ENCODE measurements around the gene GAB2.
"Not testable (repeated sequence)": the region's sequence is repeated elsewhere in the genome, so short reads cannot be mapped to it uniquely, and the experiment has no call there.

The GAB2 gene

GRCh38 chr11:78195917-78196560 is 221.6 kb downstream of the GAB2 start:
- no peak for DNase-seq

- no peak for DNase-seq
Measured at GRCh38 chr11:78194490-78194889, 223.1 kb downstream of the GAB2 start.

- no peak for DNase-seq
Measured at GRCh38 chr11:78193806-78194205, 223.8 kb downstream of the GAB2 start.

- peak; percentile 35 for DNase-seq
Measured at GRCh38 chr11:78192911-78193351, 224.7 kb downstream of the GAB2 start.

GRCh38 chr11:78192223-78192719 is 225.3 kb downstream of the GAB2 start:
- no peak for DNase-seq

- DNase-seq: no peak
Measured at GRCh38 chr11:78190871-78191538, 226.6 kb downstream of the GAB2 start.

GRCh38 chr11:78190374-78190773 is 227.2 kb downstream of the GAB2 start:
- no peak for DNase-seq

GRCh38 chr11:78189851-78190250 is 227.8 kb downstream of the GAB2 start:
- DNase-seq: no peak

- DNase-seq: no peak
Measured at GRCh38 chr11:78189174-78189724, 228.4 kb downstream of the GAB2 start.

GRCh38 chr11:78188286-78189173 is 229.1 kb downstream of the GAB2 start, which contains the start of the genes KCTD21 and USP35:
TSS of gene KCTD21 (minus strand) at chr11:78188626. CDS start at chr11:78174554, 14,072 bp downstream.
TSS of gene USP35 (plus strand) at chr11:78188919. CDS start at chr11:78196246, 7,327 bp downstream.
- DNase-seq: peak; percentile 96

- DNase-seq: peak; percentile 87
Measured at GRCh38 chr11:78187366-78188285, 230.0 kb downstream of the GAB2 start.

- no peak for DNase-seq
Measured at GRCh38 chr11:78181185-78181584, 236.4 kb downstream of the GAB2 start.

GRCh38 chr11:78180751-78181150 is 236.9 kb downstream of the GAB2 start:
- no peak for DNase-seq

- no peak for DNase-seq
Measured at GRCh38 chr11:78179459-78180071, 238.1 kb downstream of the GAB2 start.

GRCh38 chr11:78177216-78177615 is 240.4 kb downstream of the GAB2 start:
- DNase-seq: no peak

GRCh38 chr11:78176605-78177141 is 240.9 kb downstream of the GAB2 start:
- DNase-seq: no peak

- DNase-seq: not testable (repeated sequence)
Measured at GRCh38 chr11:78175862-78176261, 241.8 kb downstream of the GAB2 start.

GRCh38 chr11:78171951-78172350 is 245.7 kb downstream of the GAB2 start:
- no peak for DNase-seq

- DNase-seq: no peak
Measured at GRCh38 chr11:78170874-78171549, 246.6 kb downstream of the GAB2 start.

- DNase-seq: no peak
Measured at GRCh38 chr11:78170413-78170812, 247.2 kb downstream of the GAB2 start.
